Stimulated activated CD8-positive, alpha-beta memory T cell treated with anti-CD3 and anti-CD28 coated beads, Interleukin-7, amount 100 ng/mL, for 48 hours (primary cell): ENCODE results near the gene CDC14A.

Experiments used
- DNase-seq, 2 donors: peaks; one replicate each; pipeline ENCODE4 v3.0.0-alpha.2; 2020; ENCODE audit warnings: low read depth in 1 of 2; ENCODE audit errors: extremely low read depth in 1 of 2

Gene CDC14A

DNA sequence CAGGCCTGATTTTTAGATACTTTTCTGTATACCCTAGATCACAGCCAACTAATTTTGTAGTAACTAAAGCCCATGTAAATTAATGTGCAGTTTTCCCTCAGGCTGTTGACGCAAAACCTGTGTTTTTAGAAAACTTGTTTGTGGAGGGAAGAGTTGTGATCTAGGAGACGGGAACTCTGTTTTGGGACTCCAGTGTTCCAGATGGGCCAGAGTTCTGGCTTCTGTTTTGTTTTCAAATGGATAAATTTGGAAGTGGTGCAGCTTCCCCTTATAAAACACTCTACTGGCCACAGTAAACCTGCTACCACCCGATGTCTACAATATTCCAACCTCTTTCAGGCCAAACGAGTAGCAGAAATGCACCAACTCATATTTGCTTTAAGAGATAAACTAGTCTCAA lies 172.0 kb downstream of the CDC14A start:
- DNase-seq, result no peak

DNA sequence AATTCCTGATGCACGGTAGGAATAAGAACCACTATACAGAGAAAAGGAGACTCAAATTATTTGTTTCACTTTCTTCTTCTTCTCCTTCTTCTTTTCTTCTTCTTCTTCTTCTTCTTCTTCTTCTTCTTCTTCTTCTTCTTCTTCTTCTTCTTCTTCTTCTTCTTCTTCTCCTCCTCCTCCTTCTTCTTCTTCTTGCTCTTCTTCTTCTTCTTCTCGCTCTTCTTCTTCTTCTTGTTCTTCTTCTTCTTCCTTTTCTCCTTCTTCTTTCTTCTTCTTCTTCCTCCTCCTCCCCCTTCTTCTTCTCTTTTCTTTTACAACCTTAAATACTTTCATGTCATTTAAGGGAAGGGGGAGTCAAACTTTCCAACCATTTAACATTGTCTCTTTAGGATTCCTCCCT lies 174.6 kb downstream of the CDC14A start:
- DNase-seq, result no peak

DNA sequence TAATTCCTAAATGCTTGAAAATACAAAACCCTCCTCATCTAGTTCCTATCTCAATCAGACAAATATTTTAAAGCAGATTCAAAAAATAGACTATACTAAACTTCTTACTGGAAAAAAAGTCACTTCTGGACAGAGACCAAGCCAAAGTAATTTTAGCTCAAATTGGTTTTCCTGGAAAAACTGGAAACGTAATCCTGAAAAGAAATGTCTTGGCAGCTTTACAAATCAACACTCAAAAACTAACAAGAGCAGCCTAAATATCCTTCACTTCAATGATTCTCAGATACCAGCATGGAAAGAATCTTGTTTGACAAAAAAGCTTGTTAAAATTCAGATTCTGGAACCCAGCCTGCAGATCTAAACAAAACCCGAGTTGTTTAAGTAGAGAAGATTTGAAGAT lies 176.6 kb downstream of the CDC14A start:
- no peak for DNase-seq

DNA sequence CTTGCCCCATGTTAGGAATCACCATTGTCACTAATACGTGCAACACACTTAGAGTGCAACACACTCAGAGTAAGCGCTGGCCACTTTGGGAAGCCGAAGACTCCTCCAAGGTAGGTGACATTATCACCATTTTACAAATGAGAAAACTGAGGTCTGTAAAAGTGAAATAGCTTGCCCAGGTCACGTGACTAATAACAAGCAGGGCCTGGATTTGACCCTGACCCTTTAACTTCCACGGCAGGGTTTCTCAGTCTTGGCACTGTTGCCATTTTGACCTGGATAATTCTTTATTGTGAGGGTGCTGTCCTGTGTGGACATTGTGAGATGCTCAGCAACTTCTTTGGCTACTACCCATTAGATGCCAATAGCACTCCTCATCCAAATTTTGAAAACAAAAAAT lies 177.8 kb downstream of the CDC14A start:
- DNase-seq, result no peak

DNA sequence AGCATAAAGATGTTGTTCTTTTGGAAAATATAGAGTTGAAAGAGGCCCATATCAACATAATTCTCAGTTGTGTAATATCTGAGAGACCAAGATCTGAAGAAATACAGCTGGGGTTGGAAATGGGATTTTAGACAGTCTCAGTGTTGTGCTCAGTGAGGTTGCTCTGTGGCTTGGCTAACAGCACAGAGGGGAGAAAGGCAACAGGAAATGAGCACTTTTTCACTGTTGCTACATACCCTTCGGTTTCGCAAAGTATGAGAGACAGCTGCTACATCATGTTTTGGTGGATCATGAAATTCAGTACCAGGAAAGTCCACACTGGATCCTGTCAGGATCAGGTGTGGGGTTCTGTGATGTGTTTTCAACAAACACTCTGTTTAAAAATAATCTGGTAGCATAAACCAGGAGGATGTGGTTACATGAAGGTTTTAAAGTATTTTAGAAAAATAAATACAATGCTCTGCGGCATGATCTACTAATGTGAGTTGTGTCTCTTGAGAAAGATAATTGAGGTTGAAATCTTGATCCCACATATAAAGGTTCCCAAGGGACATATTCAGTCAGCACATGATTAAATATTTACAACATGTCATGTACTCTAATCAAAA lies 178.7 kb downstream of the CDC14A start:
- DNase-seq, result no peak

DNA sequence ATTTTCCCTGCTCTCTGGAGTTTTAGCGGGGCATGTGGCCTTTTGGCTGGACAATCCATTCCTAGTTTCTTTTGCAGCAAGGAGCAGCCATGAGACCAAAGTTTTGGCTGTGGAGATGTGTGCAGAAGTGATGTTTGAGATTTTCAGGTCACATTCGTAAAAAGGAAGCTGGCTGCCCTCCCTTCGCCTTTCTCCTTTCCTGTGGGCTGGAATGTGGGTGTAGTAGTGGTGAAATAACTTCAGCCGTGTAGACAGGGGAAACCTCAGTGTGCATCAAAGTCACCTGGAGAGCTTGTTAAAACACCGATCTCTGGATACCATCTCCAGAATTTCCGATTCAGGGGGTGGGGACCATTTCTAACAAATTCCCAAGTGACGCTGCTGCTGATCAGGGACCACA lies 180.3 kb downstream of the CDC14A start:
- DNase-seq, result no peak

DNA sequence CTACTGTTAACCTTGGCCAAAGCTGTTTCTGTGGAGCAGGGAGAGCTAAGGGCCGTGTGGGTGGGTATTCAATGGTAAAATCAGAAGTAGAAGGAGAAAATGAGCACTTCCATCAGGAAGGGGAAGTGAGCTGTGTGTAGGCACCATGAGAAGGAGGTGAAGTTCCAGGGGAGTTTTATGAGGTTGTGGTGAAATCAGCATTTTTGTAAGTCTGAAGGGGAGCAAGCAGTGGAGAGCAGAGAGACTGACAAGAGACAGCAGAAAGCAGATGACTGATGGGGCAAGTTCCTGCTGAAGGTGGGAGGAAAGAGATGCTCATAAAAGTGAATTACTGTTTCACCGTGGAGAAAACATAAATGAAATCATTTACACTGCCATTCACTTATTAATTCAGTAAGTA lies 183.0 kb downstream of the CDC14A start:
- no peak for DNase-seq

DNA sequence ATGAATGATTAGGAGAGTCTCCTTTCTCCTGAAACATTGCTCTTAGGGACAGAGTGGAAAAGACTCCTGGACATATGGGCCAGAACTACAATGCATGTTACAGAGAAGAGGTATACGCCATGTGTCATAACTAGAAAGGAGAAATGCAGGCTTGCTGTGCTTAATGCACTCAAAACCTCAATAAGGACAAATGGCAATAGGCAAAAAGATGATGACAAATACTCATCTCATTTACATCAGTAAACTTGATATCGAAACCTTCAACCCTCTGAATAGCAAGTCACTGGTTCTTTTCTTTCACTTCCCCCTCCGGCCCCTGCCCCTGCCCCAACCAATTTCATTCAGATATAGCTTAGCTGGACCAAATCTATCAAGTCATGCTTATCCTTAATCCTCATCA lies 183.7 kb downstream of the CDC14A start:
- DNase-seq, result no peak

DNA sequence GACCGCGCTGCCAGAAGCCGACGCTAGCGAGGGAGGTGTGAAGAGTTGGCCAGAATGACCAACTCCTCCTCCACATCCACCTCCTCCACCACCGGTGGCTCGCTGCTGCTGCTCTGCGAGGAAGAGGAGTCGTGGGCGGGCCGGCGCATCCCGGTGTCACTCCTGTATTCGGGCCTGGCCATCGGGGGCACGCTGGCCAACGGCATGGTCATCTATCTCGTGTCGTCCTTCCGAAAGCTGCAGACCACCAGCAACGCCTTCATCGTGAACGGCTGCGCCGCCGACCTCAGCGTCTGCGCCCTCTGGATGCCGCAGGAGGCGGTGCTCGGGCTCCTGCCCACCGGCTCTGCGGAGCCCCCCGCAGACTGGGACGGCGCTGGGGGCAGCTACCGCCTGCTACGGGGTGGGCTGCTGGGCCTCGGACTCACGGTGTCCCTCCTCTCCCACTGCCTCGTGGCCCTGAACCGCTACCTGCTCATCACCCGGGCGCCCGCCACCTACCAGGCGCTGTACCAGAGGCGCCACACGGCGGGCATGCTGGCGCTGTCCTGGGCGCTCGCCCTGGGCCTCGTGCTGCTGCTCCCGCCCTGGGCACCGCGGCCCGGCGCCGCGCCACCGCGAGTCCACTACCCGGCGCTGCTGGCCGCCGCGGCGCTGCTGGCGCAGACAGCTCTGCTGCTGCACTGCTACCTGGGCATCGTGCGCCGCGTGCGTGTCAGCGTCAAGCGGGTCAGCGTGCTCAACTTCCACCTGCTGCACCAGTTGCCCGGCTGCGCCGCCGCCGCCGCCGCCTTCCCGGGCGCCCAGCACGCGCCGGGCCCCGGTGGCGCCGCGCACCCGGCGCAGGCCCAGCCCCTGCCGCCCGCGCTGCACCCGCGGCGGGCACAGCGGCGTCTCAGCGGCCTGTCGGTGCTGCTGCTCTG lies 186.9 kb downstream of the CDC14A start:
- no peak for DNase-seq

DNA sequence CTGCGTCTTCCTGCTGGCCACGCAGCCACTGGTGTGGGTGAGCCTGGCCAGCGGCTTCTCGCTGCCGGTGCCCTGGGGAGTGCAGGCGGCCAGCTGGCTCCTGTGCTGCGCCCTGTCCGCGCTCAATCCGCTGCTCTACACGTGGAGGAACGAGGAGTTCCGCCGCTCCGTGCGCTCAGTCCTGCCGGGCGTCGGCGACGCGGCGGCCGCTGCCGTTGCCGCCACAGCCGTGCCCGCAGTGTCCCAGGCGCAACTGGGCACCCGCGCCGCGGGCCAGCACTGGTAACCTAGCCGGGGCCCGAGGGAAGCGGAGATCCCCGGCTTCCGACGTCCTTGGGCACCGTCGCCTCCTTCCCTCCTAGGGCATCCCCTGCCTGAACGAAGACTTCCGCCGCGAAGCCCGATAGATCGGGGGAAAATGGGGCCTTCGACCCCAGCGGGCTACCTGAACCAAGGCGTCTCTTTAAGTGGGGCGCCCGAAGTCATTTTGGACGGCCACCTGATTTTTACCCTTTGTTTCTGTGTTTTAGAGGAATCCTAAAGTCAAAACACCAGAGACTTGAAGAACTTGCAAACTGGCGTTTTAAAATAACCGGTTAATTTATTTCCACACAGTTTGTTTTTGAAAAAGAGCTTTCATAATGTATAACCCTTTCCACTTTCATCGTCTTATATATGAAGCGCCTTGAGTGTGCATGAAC lies 187.7 kb downstream of the CDC14A start:
- no peak for DNase-seq

DNA sequence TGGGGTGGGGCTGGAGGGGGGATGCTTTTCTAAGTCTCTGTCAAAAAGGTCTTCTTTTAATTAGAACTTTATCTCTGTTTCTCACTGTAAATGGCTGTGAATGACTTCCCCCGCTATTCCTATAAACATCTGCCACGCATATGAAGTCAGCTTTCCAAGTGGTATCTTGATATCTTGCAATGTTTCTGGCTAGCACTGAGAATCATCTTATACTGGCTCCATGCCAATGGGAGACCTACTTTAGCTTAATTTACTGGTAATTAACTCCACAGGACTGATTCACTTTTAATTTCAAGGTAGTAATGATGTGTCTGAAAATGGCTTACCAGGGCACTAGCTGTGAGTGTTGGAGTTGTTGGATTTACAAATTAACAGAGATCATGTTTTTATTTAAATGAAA lies 190.0 kb downstream of the CDC14A start:
- no peak for DNase-seq

DNA sequence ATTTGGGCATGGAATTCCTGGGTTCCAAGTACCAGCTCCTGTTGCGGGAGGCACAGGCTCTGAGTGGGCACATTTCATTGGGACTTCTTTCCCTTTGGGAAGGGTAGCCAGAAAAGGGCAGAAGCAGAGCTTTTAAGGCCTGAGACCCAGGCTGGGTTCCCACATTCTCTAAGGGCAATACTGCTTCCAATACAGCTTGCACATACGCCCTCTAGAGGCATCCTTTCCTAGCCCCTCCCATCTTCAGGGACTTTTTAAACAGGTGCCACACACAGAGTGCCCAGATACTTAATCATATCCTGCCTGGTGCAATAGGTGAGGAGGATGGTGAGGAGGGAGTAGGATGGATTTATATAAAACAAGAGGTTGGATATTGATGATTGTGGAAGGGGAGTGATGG lies 191.3 kb downstream of the CDC14A start:
- no peak for DNase-seq

DNA sequence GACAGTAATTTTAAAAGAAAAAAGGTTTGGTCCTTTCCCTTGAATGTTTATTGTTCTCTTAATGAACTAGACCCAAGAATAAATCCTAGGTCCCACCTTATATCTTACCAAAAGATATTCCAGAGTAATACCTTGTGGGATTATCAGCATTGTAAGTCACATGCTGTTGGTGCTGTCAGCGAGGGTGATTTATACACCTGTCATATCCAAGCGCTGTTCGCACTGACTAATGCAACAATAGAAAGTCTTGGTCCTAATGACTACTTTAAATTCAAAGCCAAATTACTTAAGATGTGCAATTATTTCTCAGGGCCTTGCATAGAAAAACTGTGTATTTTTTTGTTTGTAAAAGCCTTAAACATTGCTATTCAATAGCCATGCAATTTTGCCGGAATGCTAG lies 192.5 kb downstream of the CDC14A start:
- DNase-seq, result no peak

DNA sequence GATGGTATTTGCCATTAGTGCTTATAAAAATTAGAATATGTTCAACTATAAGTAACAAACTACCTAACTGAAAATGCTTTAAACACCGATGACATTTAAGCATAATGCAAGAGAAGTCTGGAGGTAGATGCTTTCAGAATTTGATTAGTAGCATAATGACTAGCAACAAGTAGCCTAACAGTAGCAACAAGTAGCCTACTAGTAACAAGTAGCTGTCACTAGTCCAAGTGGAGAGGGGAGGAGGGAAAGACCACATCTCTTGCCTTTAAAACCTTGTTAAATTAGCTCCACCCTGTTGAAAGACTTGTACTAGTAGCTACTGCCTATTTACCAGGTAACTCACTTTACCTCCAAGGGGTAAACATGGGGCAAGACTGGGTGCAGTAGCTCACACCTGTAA lies 193.5 kb downstream of the CDC14A start:
- DNase-seq, result no peak

DNA sequence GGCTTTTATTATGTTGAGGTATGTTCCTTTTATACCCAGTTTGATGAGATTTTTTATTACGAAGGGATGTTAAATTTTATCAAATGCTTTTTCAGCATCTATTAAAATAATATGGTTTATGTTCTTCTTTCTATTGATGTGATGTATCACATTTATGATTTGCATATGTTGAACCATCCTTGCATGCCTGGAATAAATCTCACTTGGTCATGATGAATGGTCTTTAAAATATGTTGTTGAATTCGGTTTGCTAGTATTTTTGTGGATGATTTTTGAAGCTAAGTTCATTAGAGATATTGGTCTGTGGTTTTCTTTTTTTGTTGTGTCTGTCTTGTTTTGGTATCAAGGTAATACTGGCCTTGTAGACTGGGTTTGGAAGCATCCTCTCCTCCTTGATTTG lies 199.7 kb downstream of the CDC14A start:
- no peak for DNase-seq

DNA sequence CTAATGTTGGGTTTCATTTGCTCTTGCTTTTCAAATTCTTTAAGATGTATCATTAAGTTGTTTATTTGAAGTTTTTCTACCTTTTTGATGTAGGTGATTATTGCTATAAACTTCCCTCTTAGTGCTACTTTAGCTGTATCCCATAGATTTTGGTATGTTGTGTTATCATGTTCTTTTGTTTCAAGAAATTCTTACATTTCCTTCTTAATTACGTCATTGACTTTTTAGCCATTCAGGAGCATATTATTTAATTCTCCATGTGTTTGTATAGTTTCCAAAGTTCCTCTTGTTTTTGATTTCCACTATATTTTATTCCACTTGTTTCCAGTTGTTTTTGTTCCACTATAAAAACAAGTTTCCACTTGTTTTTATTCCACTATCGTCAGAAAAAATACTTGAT lies 200.6 kb downstream of the CDC14A start:
- no peak for DNase-seq

DNA sequence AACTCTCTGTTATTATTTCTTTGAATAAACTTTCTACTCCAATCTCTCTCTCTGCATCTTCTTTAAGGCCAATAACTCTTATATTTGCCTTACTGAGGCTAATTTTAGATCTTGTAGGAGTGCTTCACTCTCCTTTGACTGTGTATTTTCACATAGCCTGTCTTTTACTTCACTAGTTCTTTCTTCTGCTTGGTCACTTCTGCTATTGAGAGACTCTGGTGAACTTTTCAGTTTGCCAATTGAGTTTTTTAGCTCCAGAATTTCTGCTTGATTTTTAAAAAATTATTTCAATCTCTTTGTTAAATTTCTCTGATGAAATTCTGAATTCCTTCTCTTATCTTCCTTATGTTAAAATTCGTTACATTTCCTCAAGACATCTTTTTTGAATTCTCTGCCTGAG lies 203.9 kb downstream of the CDC14A start:
- no peak for DNase-seq

DNA sequence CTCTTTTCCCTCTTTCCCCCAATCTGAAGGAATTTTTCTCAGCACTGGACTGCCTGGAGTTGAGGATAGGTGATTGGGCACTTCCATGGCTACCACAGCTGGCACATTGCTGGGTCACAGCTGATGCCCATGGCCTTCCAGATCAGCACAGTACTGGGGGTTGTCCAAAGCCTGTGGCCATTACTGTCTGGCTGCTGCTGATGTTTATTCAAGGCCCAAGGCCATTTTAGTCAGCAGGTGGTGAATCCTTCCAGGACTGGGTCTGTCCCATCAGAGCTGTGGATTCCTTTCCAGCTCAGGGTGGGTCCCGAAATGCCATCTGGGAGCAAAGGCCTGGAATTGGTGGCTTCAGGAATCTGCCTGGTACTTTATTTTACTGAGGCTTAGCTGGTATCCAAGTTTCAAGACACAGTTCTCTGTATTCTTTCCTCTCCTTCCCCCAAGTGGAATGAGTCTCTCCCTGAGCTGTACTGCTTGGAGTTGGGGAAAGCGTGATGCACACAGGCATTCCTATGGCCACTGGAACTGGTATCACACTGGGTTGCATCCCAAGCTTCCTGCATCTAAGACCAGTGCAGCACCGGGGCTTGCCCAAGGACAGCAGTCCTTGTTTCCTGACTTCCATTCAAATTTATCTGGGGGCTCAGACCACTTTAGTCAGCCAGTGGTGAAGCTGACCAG lies 204.8 kb downstream of the CDC14A start:
- no peak for DNase-seq

DNA sequence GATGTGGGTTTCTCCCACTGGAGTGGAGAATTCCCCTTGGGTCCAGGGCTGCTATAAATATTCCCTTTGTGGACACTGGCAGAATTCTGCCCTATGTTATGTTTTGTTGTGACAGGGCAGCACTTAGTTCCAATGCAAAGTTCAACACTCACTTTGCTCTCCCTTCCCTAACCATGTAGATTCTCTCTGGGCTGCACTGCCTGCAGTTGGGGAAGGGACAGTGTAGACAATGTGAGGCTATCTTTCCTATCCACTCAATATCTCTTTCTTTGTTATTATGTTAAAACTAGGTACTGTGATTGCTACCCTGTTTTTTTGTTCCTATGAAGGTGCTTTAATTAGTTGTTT lies 205.3 kb downstream of the CDC14A start:
- DNase-seq, result no peak

DNA sequence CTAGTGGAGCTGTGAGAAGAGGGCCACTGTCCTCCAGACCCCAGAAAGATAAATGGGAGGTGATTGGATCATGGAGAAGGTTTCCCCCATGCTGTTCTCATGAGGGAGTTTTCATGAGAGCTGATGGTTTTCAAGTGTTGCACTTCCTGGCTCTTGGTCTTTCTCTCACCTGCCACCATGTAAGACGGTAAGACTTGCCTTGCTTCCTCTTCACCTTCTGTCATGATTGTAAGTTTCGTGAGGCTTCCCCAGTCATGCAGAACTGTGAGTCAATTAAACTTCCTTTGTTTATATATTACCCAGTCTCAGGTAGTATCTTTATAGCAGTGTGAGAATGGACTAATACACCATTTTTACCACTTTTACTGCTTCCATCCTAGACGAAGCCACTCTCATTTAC lies 213.2 kb downstream of the CDC14A start:
- no peak for DNase-seq

DNA sequence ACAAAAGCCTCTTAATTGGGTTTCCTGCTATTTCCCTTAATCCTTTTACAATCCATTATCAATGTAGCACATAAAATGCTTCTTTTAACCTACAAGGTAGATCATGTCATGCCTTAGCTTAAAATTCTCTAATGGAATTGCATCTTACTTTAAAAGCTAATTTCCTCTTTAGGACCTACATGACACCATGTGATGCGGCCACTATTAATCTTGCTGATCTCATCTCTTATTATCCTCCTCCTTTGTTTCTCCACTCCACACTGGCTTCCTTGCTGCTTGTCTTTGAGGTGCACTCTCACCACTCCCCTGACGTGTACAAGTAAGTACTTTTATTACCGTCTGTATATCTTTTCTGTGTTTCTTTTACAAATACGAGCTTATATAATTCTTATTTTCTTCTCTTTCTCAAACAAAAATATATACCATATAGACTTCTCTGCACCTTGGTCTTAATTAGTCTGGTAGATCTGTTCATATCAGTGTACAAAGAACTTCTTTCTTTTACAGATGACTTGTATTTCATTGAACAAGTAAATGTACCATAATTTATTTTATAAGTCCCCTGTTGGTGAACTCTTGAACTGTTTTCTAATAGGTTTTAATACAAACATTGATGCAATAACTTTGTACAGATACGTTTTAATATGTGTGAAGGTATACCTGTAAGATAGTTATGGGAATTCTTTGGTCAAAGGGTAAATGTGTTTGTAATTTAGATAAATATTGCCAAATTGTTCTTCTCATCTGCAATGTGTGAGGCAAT lies 213.8 kb downstream of the CDC14A start:
- DNase-seq, result no peak
